Measurements from ENCODE around the gene FBXW7.
"Not testable (repeated sequence)": the region's sequence is repeated elsewhere in the genome, so short reads cannot be mapped to it uniquely, and the experiment has no call there.

The FBXW7 gene, protein sequence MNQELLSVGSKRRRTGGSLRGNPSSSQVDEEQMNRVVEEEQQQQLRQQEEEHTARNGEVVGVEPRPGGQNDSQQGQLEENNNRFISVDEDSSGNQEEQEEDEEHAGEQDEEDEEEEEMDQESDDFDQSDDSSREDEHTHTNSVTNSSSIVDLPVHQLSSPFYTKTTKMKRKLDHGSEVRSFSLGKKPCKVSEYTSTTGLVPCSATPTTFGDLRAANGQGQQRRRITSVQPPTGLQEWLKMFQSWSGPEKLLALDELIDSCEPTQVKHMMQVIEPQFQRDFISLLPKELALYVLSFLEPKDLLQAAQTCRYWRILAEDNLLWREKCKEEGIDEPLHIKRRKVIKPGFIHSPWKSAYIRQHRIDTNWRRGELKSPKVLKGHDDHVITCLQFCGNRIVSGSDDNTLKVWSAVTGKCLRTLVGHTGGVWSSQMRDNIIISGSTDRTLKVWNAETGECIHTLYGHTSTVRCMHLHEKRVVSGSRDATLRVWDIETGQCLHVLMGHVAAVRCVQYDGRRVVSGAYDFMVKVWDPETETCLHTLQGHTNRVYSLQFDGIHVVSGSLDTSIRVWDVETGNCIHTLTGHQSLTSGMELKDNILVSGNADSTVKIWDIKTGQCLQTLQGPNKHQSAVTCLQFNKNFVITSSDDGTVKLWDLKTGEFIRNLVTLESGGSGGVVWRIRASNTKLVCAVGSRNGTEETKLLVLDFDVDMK

DNA sequence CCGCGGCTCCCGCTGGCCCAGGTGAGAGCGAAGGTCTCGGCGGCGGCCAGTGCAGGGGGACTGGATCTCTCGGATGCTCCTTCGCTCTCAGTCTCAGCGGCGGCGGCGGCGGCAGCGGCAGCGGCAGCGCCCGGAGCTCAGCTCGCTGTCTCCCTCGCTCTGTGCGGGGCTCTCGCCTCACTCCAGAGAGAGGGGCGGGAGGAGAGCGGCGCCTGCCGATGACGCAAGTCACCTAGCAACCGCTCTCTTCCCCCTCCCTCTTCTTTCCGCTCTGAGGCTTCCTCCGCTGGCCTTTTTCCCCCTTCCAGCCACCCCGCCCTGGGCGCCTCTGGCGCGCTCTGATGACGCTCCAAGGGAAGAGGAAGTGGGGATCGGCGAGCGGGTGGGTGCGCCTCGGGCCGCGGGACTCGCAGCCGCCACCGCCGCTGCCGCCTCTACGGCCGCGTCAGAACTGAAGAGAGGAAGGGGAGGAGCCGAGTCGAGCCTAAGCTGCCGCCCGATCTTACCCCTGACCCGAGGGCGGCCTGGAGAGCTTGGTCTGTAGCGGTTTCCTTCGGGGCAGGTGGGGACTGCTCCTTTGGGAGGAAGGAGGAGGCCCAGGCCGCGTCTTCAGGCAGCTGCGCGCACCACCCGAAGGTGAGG is at the start of gene FBXW7:
FBXW7 (minus strand) TSS at position 190 of the 642 bp plus-strand sequence. CDS start 124,289 bp downstream, outside the sequence.
- peak; percentile 92 for DNase-seq (ENCODE audit: low read depth)

DNA sequence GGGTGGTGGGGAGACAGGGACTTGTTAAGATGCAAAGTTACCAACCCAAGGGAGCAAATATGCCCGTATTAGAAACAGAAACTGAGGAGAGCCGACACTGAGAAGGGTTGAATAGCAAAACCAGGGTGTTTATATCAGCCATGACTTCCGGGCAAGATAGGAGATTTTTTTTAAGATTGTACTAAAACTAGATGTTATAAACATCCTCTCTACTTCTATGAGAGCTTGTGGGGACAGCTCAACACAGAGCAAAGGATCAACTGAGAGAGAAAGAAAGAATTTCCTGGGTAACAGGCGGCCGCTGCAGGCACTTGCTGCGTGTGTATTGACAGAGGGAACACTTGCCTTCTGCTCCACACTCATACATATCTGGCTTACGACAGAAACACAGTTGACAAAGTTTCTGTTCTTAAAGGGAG is 49.1 kb upstream of the FBXW7 start:
- DNase-seq (ENCODE audit: low read depth): no peak

DNA sequence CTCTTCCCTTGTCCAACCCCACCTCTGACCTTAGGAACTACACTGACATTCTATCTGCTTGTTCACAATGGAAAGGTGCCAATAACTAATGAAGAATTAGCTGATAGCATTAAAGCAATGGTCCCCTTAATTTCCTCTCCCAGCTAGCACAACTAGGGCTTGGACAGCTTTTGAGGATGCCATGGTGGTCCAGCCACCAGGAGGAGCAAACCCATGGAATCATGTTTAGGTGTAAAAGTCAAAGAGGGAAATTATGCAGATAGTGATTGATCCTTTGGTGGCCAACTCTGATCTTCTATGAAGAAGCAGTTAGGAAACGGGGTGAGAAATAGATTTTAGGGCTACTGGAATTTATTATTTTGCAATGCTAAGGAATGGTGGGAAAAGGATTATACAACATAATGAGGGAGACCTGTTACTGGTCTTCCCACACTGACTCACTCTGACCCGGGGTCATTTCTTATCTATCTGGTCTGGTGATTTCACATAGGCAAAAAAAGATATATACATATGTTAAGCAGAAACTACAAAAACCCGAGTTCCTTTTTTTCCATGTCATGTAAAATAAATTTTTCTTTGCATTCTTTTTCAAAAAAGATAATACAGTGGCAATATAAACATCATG is 45.8 kb upstream of the FBXW7 start:
- DNase-seq (ENCODE audit: low read depth): no peak

GRCh38 chr4:152579916-152580315 is 44.0 kb upstream of the FBXW7 start:
- DNase-seq (ENCODE audit: low read depth): no peak

- no peak for DNase-seq (ENCODE audit: low read depth)
Measured at GRCh38 chr4:152579107-152579764, 43.3 kb upstream of the FBXW7 start.

DNA sequence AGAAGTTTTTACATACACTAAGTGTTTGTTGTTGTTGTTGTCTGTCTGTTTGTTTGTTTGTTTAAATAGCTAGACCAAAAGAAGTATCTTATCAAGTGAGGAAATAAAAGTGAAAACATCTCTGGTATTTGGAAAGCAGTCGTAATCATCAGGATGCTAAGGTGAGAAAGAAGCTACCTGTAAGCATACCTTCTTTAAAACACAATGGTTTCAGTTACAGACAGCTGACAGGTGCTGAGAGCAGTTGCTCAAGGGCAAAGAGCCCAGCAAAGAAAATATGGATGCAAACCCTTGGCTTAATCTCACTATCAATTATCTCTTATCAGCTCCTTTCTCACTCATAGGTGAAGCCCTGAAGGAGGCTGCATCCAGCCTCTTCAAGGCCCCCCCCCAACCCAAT is 42.8 kb upstream of the FBXW7 start:
- DNase-seq (ENCODE audit: low read depth): no peak

- no peak for DNase-seq (ENCODE audit: low read depth)
Measured at GRCh38 chr4:152577708-152578396, 42.0 kb upstream of the FBXW7 start.

DNA sequence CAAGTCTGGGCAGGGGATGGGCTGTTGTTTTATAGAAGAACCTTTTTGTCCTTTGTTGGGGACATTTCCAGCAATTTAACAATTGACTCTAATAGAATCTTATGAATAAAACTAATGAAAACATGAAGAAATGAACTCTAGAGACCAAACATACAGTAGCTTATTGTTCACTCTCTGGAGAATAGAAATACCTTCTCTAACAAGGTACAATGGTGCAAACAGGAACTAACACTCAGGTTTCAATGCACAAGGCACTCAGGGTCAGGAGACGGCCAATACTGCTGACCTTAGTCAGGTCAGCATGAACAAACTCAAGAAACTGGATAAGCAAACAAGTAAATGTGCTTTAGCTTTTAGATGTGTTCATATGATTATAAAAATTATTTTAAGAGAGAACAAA is 39.6 kb upstream of the FBXW7 start:
- DNase-seq (ENCODE audit: low read depth): no peak

DNA sequence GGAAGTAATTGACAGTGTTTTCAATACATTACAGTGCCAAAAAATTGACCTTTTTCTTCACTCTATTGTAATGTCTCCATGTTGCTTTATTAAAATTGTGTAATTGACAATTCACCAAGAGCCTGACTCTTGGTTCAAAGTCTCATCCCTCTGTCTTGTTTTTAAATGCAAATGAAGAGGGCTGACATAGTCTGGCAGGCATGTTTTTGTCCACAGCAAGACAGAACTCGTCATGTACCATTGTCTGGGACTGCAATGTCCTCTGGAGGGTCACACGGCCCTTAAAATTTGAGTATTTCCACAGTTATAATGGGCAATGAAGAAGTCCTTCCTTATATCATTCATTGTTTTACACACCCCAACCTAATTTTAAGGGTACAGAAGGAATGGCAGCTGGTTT is 38.0 kb upstream of the FBXW7 start:
- no peak for DNase-seq (ENCODE audit: low read depth)

- peak; percentile 26 for DNase-seq (ENCODE audit: low read depth)
Measured at GRCh38 chr4:152572417-152573086, 36.7 kb upstream of the FBXW7 start.

GRCh38 chr4:152571770-152572169 is 35.9 kb upstream of the FBXW7 start:
- DNase-seq (ENCODE audit: low read depth): no peak

DNA sequence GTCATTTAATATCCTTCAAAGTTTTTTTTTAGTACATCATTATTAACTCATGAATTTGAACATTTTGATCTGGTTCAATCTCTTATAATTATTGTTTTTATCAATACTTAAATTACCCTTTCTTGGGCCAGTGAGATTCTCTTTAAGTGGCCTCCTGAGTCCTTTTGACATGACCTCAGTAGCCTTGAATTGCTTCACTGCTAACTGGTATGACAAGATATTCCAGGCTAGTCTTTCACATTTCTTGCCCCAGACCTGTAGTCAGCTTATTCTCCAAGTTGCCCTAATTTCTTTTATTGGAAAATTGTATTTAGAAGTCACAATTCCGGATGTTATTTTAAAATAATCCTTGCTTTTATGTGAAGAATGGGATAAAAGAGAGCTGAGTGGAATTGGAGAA is 35.4 kb upstream of the FBXW7 start:
- DNase-seq (ENCODE audit: low read depth): no peak

- DNase-seq (ENCODE audit: low read depth): no peak
Measured at GRCh38 chr4:152565333-152565732, 29.4 kb upstream of the FBXW7 start.

DNA sequence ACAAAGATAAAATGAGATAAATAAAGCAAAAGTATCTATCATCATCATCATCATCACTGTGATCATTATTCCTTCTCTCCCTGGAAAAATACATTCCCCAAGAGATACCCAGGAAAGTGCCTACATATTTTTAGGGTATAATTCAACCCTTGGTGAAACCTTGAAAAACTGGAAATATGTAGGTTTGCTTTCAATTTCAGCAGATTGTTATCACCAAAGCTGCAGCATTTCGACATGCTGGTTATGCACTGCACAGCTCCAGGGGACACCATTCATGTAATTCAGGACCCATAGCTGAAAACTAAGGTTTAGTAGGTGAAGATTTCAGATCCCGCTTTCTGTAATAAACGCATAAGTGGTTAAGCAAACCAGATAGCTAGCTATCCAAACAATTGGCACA is 28.4 kb upstream of the FBXW7 start:
- DNase-seq (ENCODE audit: low read depth): no peak

GRCh38 chr4:152563209-152563608 is 27.3 kb upstream of the FBXW7 start:
- DNase-seq (ENCODE audit: low read depth): no peak

- DNase-seq (ENCODE audit: low read depth): no peak
Measured at GRCh38 chr4:152559641-152560040, 23.7 kb upstream of the FBXW7 start.

DNA sequence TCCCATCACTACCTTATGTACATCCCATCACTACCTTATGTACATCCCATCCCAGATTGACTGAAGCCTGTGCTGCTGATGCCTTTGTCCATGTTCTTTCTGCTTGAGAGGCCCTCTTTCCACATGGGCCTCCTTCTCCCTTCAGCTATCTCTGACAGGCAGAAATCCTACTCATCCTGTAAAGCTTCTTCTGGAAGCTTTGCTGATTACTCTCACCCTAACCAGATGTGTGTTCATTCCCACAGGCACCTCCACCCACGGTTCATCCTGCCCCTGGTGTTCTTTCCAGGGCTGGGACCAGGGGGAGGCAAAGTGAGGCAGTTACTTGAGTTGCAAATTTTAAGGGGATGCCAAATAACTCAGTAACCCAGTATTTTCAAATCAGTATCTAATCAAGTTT is 22.5 kb upstream of the FBXW7 start:
- DNase-seq (ENCODE audit: low read depth): no peak

DNA sequence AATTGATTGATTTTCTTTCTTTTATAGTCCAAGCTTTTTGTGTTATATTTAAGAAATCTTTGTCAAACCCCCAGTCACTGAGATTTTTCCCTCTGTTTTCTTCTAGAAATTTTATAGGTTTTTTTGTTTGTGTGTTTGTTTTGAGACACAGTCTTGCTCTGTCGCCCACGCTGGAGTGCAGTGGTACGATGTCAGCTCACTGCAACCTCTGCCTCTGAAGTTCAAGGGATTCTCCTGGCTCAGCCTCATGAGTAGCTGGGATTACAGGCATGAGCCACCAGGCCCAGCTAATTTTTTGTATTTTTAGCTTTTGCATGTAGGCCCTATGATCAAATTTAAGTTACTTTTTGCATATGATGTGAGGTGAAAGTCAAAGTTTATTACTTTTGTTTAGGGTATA is 20.9 kb upstream of the FBXW7 start:
- no peak for DNase-seq (ENCODE audit: low read depth)

GRCh38 chr4:152556283-152556682 is 20.4 kb upstream of the FBXW7 start:
- no peak for DNase-seq (ENCODE audit: low read depth)

DNA sequence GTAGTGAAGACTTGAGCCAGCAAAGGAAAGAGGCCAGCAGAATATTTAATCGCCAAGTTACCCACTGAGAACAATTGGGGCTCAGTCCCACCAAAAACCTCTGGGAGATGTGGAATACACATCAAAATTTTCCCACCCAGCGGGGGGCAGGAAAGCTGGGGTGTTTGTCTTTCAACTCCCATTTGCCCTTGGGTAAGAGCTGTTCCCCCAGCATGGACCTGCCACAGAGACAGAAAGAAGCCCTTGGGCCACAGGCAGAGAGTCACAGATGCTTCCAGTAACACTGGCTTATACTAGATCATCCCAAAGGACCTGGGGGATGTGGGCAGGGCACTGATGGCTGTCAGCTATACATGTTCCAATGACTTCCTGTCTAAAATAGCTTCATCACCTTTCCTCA is 18.9 kb upstream of the FBXW7 start:
- DNase-seq (ENCODE audit: low read depth): no peak

GRCh38 chr4:152550687-152551086 is 14.8 kb upstream of the FBXW7 start:
- DNase-seq (ENCODE audit: low read depth): not testable (repeated sequence)

Data from non-pigmented ciliary epithelial cell (primary cell).